Gastrocnemius medialis (tissue), 4 donors: ENCODE measurements around the gene CDCA8. TPM values are rescaled to one million over a fixed set of nuclear protein-coding genes. Genes with fewer than 3 reads are reported as not detected.

Experiments used
- ATAC-seq, 2 donors: fragments of 150-250 bp; one replicate each; pipeline ENCODE4 v1.9.1; 2016
- DNase-seq, 2 donors: peaks; one replicate each; pipeline ENCODE4 v3.0.0-alpha.2; 2019
- H3K27ac ChIP-seq, 4 donors: fragments of 200-600 bp; sonication (generic); 1 replicate in 1 of 4; 2 replicates in 3 of 4; pipeline ENCODE4 v1.5.1; 2016 to 2018; ENCODE audit warnings: mild to moderate bottlenecking in 2 of 4, moderate library complexity in 1 of 4
- H3K27me3 ChIP-seq, 3 donors: fragments of 200-600 bp; sonication (generic) in 2 of 3; 1 replicate in 1 of 3; 2 replicates in 2 of 3; pipeline versions ENCODE4 v1.5.1 to v1.6.0; 2016 to 2019; ENCODE audit warnings: mild to moderate bottlenecking in 1 of 3, moderate library complexity in 1 of 3
- H3K36me3 ChIP-seq, 2 donors: fragments of 200-600 bp; sonication (generic) in 1 of 2; one replicate each; pipeline ENCODE4 v1.5.1; 2017 to 2018
- H3K4me1 ChIP-seq, 2 donors: fragments of 200-600 bp; sonication (generic) in 1 of 2; one replicate each; pipeline ENCODE4 v1.5.1; 2016 to 2017; ENCODE audit warnings: mild to moderate bottlenecking in 2 of 2
- H3K4me3 ChIP-seq, 4 donors: fragments of 200-600 bp; sonication (generic) in 3 of 4; 1 replicate in 1 of 4; 2 replicates in 3 of 4; pipeline ENCODE4 v1.5.1; 2016 to 2019; ENCODE audit warnings: mild to moderate bottlenecking in 2 of 4
- H3K9me3 ChIP-seq, 3 donors: fragments of 200-600 bp; sonication (generic) in 2 of 3; 1 replicate in 1 of 3; 2 replicates in 2 of 3; pipeline ENCODE4 v1.5.1; 2016 to 2019
- POLR2A ChIP-seq, 2 donors: fragments of 450-650 bp; IDR thresholded peaks; one replicate each; pipeline ENCODE4 v1.6.1; 2017; ENCODE audit warnings: antibody characterized with exemption in 2 of 2, mild to moderate bottlenecking in 2 of 2, moderate library complexity in 2 of 2
- in situ Hi-C, 4 donors: fragments of 200-750 bp; cut with MboI; loops; one replicate each; pipeline versions ENCODE4 v1.15.0 to v1.8.0; 2017; ENCODE audit warnings: low sequenced_read_pairs in 4 of 4
- intact Hi-C: fragments of 100-400 bp; cut with DNase I; formaldehyde crosslinking; loops from one replicate; pipeline ENCODE4 v1.15.1; 2023; ENCODE audit warnings: low total_unique reads
- total RNA-seq, 4 donors: library from RNA; depleted of rRNA; stranded (reverse); fragments of >200 nt; gene quantifications; one replicate each; pipeline versions ENCODE4 v1.1.0 to v1.2.3, GENCODE V29; 2016
- TF ChIP-seq, protein P1 (sequence below), 5 experiments: fragments of 450-650 bp in 3 of 5; fragments of 200-600 bp in 2 of 5; sonication (generic) in 2 of 5; IDR thresholded peaks in 4 of 5; conservative IDR thresholded peaks in 1 of 5; 1 replicate in 4 of 5; 2 replicates in 1 of 5; pipeline ENCODE4 v1.5.1; 2016 to 2019; ENCODE audit warnings: antibody characterized with exemption in 5 of 5, mild to moderate bottlenecking in 3 of 5, moderate library complexity in 3 of 5

Gene CDCA8
- total RNA-seq, 4 donors from 2014 or later, result 0.46 to 1.5 (median 0.60) TPM; not detected in 1

- Histone ChIP-seq H3K9me3 (no peaks in the 10 kb centered on the region), H3K36me3 (no peaks in the 10 kb centered on the region), H3K27me3 (peaks cover 9 to 13% (median 11%) of the 10 kb centered on the region in 3 donors), H3K27ac (no peak overlapping the region), H3K4me3 (no peak overlapping the region), H3K4me1 (no peaks in the 10 kb centered on the region)
- intact Hi-C loops (no loop called here), in situ Hi-C loops (no loop called here)
- ATAC-seq (no peak), DNase-seq (no peak)
- TF ChIP-seq, protein P1, sequence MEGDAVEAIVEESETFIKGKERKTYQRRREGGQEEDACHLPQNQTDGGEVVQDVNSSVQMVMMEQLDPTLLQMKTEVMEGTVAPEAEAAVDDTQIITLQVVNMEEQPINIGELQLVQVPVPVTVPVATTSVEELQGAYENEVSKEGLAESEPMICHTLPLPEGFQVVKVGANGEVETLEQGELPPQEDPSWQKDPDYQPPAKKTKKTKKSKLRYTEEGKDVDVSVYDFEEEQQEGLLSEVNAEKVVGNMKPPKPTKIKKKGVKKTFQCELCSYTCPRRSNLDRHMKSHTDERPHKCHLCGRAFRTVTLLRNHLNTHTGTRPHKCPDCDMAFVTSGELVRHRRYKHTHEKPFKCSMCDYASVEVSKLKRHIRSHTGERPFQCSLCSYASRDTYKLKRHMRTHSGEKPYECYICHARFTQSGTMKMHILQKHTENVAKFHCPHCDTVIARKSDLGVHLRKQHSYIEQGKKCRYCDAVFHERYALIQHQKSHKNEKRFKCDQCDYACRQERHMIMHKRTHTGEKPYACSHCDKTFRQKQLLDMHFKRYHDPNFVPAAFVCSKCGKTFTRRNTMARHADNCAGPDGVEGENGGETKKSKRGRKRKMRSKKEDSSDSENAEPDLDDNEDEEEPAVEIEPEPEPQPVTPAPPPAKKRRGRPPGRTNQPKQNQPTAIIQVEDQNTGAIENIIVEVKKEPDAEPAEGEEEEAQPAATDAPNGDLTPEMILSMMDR (IDR thresholded peaks at IDR 0.05 in 4 of 5, conservative IDR thresholded peaks at IDR 0.05 in 1 of 5), result no peak
- no peak for TF ChIP-seq POLR2A (IDR thresholded peaks at IDR 0.05)
Measured at GRCh38 chr1:37661401-37661800, 30.9 kb upstream of the CDCA8 start.

- DNase-seq (no peak), ATAC-seq (no peak)
- in situ Hi-C loops, result no loop called here
- TF ChIP-seq POLR2A (IDR thresholded peaks at IDR 0.05), result no peak
- TF ChIP-seq, protein P1 (IDR thresholded peaks at IDR 0.05 in 4 of 5, conservative IDR thresholded peaks at IDR 0.05 in 1 of 5), result no peak
- H3K27ac ChIP-seq, result no peak overlapping the region
- no peaks in the 10 kb centered on the region for H3K4me1 ChIP-seq
- no peaks in the 10 kb centered on the region for H3K36me3 ChIP-seq
- intact Hi-C loops, result no loop called here
- H3K27me3 ChIP-seq, result peaks cover under 1 to 8% (median 7%) of the 10 kb centered on the region in 3 donors
- H3K4me3 ChIP-seq, result no peak overlapping the region
- H3K9me3 ChIP-seq, result no peaks in the 10 kb centered on the region
Measured at GRCh38 chr1:37662031-37662755, 30.1 kb upstream of the CDCA8 start.

DNA sequence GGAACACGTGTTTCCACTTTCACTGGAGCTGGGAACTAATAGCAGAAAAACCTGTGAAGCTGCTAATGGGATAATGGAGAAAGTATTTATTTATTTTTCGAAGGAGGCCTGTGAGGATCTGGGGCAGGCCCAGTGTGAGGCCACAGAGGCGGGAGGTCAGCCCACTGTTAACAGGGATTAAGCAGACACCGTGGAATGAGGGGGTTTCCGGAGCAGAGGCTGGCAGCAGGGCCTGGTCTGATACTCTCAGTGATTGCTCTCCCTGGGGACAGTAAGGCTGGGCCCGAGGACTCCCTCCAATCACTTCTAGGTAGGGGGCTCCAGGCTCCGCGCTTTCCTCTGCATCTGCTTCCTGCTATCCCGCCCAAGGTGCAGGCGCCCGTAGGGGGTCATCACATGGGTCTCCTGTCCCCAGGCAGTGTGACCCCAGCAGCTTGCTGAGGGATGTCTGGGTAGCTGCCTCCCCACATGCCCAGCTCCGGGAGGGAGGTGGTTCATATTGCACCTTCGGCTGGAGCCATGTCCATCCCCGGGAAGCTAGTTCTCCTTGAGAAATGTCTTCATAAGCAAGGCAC is 28.8 kb upstream of the CDCA8 start:
- H3K36me3 ChIP-seq, result no peaks in the 10 kb centered on the region
- no peak for DNase-seq
- H3K4me1 ChIP-seq, result no peaks in the 10 kb centered on the region
- H3K27me3 ChIP-seq, result no peaks in the 10 kb centered on the region
- no peak overlapping the region for H3K4me3 ChIP-seq
- no peak overlapping the region for H3K27ac ChIP-seq
- in situ Hi-C loops, result no loop called here
- intact Hi-C loops, result no loop called here
- TF ChIP-seq, protein P1 (IDR thresholded peaks at IDR 0.05 in 4 of 5, conservative IDR thresholded peaks at IDR 0.05 in 1 of 5), result no peak
- no peak for TF ChIP-seq POLR2A (IDR thresholded peaks at IDR 0.05)
- no peaks in the 10 kb centered on the region for H3K9me3 ChIP-seq
- ATAC-seq, result no peak

- no peaks in the 10 kb centered on the region for H3K4me1 ChIP-seq
- H3K9me3 ChIP-seq, result no peaks in the 10 kb centered on the region
- TF ChIP-seq, protein P1 (IDR thresholded peaks at IDR 0.05 in 4 of 5, conservative IDR thresholded peaks at IDR 0.05 in 1 of 5), result no peak
- no peak for TF ChIP-seq POLR2A (IDR thresholded peaks at IDR 0.05)
- in situ Hi-C loops (no loop called here), intact Hi-C loops (no loop called here)
- H3K4me3 ChIP-seq, result no peak overlapping the region
- H3K36me3 ChIP-seq, result no peaks in the 10 kb centered on the region
- DNase-seq (no peak), ATAC-seq (no peak)
- H3K27me3 ChIP-seq, result peaks cover 0 to 11% (median 2%) of the 10 kb centered on the region in 3 donors
- no peak overlapping the region for H3K27ac ChIP-seq
Measured at GRCh38 chr1:37666241-37666867, 26.0 kb upstream of the CDCA8 start.
